Measurements from ENCODE around the gene CARHSP1.
"Not testable (repeated sequence)": the region's sequence is repeated elsewhere in the genome, so short reads cannot be mapped to it uniquely, and the experiment has no call there.

The CARHSP1 gene

GRCh38 chr16:8882041-8882617 lies 13.3 kb upstream of the CARHSP1 start, which contains the start of gene LITAFD:
Gene LITAFD (plus strand): TSS chr16:8882351. CDS start chr16:8884356, 2,005 bp downstream.
- Histone ChIP-seq H3K9ac (ENCODE audit: low read length) (no peak within 1 kb of the TSS), H3K36me3 (ENCODE audit: control insufficient read depth, insufficient read depth, low read length, severe bottlenecking) (no peaks in the 10 kb centered on the region), H3K27me3 (replicated peaks; ENCODE audit: control insufficient read depth, insufficient read depth, low read length) (no peaks in the 10 kb centered on the region), H3K4me1 (ENCODE audit: control insufficient read depth, insufficient read depth, low read length) (peaks cover 49% of the 10 kb centered on the region), H3K4me3 (ENCODE audit: low read length) (no peak within 1 kb of the TSS), H3K9me3 (ENCODE audit: control insufficient read depth, low read length) (no peaks in the 10 kb centered on the region)
- DNase-seq (ENCODE audit: low read depth) = no peak

DNA sequence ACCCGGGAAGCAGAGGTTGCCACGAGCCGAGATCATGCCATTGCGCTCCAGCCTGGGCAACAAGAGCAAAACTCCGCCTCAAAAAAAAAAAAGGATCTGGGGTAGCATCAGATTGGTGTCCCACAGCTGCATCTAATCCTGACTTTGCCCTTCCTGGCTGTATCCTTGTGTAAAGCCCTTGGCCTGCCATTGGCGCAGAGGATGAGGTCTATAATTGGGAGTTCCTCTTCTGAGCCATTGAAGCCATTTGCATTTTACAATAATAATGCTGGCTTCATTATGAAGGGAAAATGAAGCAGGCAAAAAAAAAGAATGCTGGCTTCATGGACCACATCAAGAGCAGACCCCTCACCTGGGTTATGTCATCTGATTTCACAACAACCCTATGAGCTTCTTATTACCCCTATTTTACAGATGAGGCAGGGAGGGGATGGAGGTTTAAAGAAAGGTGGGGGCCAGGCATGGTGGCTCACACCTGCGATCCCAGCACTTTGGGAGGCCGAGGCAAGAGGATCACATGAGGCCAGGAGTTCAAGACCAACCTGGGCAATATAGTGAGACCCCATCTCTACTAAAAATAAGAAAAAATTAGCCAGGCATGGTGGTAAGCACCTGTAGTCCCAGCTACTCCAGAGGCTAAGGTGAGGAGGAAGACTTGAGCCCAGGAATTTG lies 12.2 kb upstream of the CARHSP1 start:
- peaks cover 42% of the 10 kb centered on the region for H3K4me1 ChIP-seq (ENCODE audit: control insufficient read depth, insufficient read depth, low read length)

DNA sequence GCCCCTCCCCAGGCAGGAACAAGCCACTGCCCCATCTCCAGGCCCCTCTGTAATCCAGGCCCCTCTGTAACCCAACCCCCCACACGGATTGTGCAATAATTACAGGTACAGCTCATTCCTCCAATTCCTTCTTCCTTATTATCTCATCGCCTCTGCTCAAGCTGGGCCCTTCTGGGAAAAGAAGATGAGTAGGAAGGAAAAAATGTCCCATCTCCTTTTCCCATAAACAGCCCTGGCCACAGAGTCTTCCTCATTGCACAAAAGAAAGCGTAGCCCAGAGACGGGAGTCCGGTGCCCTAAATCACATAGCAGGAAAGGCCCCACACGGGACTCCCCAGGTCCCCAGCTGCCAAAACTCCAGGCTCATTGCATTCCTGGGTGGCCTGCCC lies 9.7 kb upstream of the CARHSP1 start:
- DNase-seq (ENCODE audit: low read depth) = peak; percentile 43
- H3K9me3 ChIP-seq (ENCODE audit: control insufficient read depth, low read length) = no peaks in the 10 kb centered on the region
- H3K36me3 ChIP-seq (ENCODE audit: control insufficient read depth, insufficient read depth, low read length, severe bottlenecking) = no peaks in the 10 kb centered on the region
- no peaks in the 10 kb centered on the region for H3K27me3 ChIP-seq (replicated peaks; ENCODE audit: control insufficient read depth, insufficient read depth, low read length)
- no peak overlapping the region for H3K9ac ChIP-seq (ENCODE audit: low read length)
- H3K4me1 ChIP-seq (ENCODE audit: control insufficient read depth, insufficient read depth, low read length) = peaks cover 27% of the 10 kb centered on the region
- H3K4me3 ChIP-seq (ENCODE audit: low read length) = no peak overlapping the region

More for the DNA sequence above, 12.2 kb upstream of the CARHSP1 start:
- no peak for DNase-seq (ENCODE audit: low read depth)
- H3K9ac ChIP-seq (ENCODE audit: low read length) = no peak overlapping the region
- no peaks in the 10 kb centered on the region for H3K27me3 ChIP-seq (replicated peaks; ENCODE audit: control insufficient read depth, insufficient read depth, low read length)
- no peak overlapping the region for H3K4me3 ChIP-seq (ENCODE audit: low read length)
- H3K36me3 ChIP-seq (ENCODE audit: control insufficient read depth, insufficient read depth, low read length, severe bottlenecking) = no peaks in the 10 kb centered on the region
- H3K9me3 ChIP-seq (ENCODE audit: control insufficient read depth, low read length) = no peaks in the 10 kb centered on the region

DNA sequence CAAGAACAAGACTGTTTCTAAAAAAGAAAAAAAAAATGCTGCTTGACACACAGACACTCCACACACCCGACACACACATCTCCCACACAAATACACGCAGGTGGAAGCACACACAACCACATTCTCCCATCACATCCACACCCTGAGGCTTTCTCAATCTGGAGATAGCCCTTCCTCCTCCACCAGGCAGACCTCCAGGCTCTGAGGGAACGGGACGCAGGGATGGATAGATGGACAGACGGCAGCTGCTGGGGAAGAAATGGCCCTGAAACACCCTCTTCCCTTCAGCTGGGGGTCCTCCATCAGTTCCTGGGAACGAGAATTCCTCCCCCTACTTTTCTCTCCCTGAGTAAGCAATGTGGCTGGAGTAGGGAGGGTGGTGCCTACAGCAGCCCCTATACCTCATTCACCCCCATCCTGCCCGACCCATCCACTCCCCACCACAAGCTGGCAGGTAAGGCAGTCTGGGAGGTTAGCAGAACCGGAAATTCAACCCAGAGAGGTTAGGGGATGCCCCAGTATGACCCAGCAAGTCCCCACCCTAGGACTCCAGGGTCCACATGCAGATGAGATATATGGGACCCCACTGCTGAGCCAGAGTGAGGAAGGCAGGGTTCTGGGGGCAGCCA lies 9.2 kb upstream of the CARHSP1 start:
- H3K4me3 ChIP-seq (ENCODE audit: low read length) = no peak overlapping the region
- H3K27me3 ChIP-seq (replicated peaks; ENCODE audit: control insufficient read depth, insufficient read depth, low read length) = no peaks in the 10 kb centered on the region
- no peaks in the 10 kb centered on the region for H3K36me3 ChIP-seq (ENCODE audit: control insufficient read depth, insufficient read depth, low read length, severe bottlenecking)
- peaks cover 27% of the 10 kb centered on the region for H3K4me1 ChIP-seq (ENCODE audit: control insufficient read depth, insufficient read depth, low read length)
- no peak for DNase-seq (ENCODE audit: low read depth)
- H3K9me3 ChIP-seq (ENCODE audit: control insufficient read depth, low read length) = no peaks in the 10 kb centered on the region
- no peak overlapping the region for H3K9ac ChIP-seq (ENCODE audit: low read length)

GRCh38 chr16:8875317-8875716 lies 6.5 kb upstream of the CARHSP1 start:
- not testable (repeated sequence) for H3K27me3 ChIP-seq (replicated peaks; ENCODE audit: control insufficient read depth, insufficient read depth, low read length); H3K4me3 ChIP-seq (ENCODE audit: low read length); H3K36me3 ChIP-seq (ENCODE audit: control insufficient read depth, insufficient read depth, low read length, severe bottlenecking); DNase-seq (ENCODE audit: low read depth); H3K9ac ChIP-seq (ENCODE audit: low read length); H3K9me3 ChIP-seq (ENCODE audit: control insufficient read depth, low read length)
- H3K4me1 ChIP-seq (ENCODE audit: control insufficient read depth, insufficient read depth, low read length) = peaks cover 34% of the 10 kb centered on the region

- Histone ChIP-seq H3K9me3 (ENCODE audit: control insufficient read depth, low read length) (no peaks in the 10 kb centered on the region), H3K27me3 (replicated peaks; ENCODE audit: control insufficient read depth, insufficient read depth, low read length) (no peaks in the 10 kb centered on the region), H3K9ac (ENCODE audit: low read length) (no peak overlapping the region), H3K4me3 (ENCODE audit: low read length) (no peak overlapping the region), H3K4me1 (ENCODE audit: control insufficient read depth, insufficient read depth, low read length) (peaks cover 33% of the 10 kb centered on the region), H3K36me3 (ENCODE audit: control insufficient read depth, insufficient read depth, low read length, severe bottlenecking) (no peaks in the 10 kb centered on the region)
- DNase-seq (ENCODE audit: low read depth) = peak; percentile 74
These were observed 5.6 kb upstream of the CARHSP1 start for GRCh38 chr16:8874388-8874787.

DNA sequence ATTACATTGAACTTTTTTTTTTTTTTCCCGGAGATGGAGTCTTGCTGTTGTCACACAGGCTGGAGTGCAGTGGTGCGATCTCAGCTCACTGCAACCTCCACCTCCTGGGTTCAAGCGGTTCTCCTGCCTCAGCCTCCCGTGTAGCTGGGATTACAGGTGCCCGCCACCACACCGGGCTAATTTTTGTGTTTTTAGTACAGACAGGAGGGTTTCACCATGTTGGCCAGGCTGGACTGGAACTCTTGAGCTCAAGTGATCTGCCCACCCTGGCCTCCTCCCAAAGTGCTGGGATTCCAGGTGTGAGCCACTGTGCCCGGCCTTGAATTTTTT lies 5.0 kb upstream of the CARHSP1 start:
- not testable (repeated sequence) for H3K4me3 ChIP-seq (ENCODE audit: low read length); H3K27me3 ChIP-seq (replicated peaks; ENCODE audit: control insufficient read depth, insufficient read depth, low read length); H3K9ac ChIP-seq (ENCODE audit: low read length); H3K9me3 ChIP-seq (ENCODE audit: control insufficient read depth, low read length); DNase-seq (ENCODE audit: low read depth); H3K36me3 ChIP-seq (ENCODE audit: control insufficient read depth, insufficient read depth, low read length, severe bottlenecking)
- H3K4me1 ChIP-seq (ENCODE audit: control insufficient read depth, insufficient read depth, low read length) = peaks cover 30% of the 10 kb centered on the region

DNA sequence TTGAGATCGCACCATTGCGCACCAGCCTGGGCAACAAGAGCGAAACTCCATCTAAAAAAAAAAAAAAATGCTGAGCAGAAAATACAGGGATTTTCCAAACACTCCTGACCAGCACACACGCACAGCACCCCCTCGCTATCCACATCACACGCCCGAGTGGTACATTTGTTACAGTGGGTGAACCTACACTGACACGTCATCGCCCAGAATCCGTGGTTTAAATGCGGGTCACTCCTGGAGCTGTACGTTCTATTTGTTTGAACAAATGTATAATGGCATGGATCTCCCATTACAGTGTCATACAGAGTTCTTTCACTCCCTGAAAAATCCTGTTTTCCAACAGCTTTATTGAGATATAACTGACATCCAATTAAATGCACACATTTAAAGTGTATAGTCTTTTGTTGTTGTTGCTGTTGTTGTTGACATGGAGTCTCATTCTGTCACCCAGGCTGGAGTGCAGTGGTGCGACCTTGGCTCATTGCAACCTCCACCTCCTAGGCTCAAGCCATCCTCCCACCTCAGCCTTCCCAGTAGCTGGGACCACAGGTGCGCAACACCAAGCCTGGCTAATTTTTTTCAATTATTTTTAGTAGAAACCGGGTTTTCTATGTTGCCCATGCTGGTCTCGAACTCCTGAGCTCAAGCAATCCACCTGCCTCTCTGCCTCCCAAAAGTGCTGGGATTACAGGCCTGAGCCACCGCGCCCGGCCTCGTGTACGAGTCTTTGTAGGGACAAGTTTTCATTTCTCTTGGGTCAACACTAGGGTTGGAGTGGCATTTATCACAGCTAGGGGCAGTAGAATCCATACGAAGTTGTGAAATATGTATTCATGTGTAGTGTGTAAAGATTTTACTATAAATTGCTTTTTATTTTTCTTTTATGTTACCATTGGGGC lies 4.4 kb upstream of the CARHSP1 start:
- Histone ChIP-seq H3K4me1 (ENCODE audit: control insufficient read depth, insufficient read depth, low read length) (peaks cover 26% of the 10 kb centered on the region), H3K9ac (ENCODE audit: low read length) (no peak overlapping the region), H3K4me3 (ENCODE audit: low read length) (no peak overlapping the region), H3K9me3 (ENCODE audit: control insufficient read depth, low read length) (no peaks in the 10 kb centered on the region), H3K27me3 (replicated peaks; ENCODE audit: control insufficient read depth, insufficient read depth, low read length) (no peaks in the 10 kb centered on the region), H3K36me3 (ENCODE audit: control insufficient read depth, insufficient read depth, low read length, severe bottlenecking) (no peaks in the 10 kb centered on the region)
- DNase-seq (ENCODE audit: low read depth) = no peak

DNA sequence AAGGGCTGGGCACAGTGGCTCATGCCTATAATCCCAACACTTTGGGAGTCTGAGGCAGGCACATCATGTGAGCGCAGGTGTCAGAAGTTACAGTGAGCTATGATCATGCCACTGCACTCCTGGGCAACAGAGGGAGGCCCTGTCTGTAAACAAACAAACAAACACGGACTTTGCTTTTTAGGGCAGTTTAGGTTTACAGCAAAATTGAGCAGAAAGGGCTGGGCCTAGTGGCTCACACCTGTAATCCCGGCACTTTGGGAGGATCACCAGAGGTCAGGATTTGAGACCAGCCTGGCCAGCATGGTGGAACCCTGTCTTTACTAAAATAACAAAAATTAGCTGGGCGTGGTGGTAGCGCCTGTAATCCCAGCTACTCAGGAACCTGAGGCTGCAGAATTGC lies 3.3 kb upstream of the CARHSP1 start:
- no peak overlapping the region for H3K9ac ChIP-seq (ENCODE audit: low read length)
- H3K27me3 ChIP-seq (replicated peaks; ENCODE audit: control insufficient read depth, insufficient read depth, low read length) = no peaks in the 10 kb centered on the region
- no peaks in the 10 kb centered on the region for H3K36me3 ChIP-seq (ENCODE audit: control insufficient read depth, insufficient read depth, low read length, severe bottlenecking)
- H3K4me3 ChIP-seq (ENCODE audit: low read length) = no peak overlapping the region
- DNase-seq (ENCODE audit: low read depth) = no peak
- no peaks in the 10 kb centered on the region for H3K9me3 ChIP-seq (ENCODE audit: control insufficient read depth, low read length)
- H3K4me1 ChIP-seq (ENCODE audit: control insufficient read depth, insufficient read depth, low read length) = peaks cover 26% of the 10 kb centered on the region

DNA sequence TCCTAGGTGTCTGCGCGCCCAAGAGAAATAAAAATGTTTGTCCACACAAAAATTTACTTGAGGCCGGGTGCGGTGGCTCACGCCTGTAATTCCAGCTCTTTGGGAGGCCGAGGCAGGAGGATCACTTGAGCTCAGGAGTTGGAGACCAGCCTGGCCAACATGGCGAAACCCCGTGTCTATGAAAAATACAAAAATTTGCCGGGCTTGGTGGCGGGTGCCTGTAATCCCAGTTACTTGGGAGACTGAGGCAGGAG lies 1.1 kb upstream of the CARHSP1 start:
- not testable (repeated sequence) for H3K9ac ChIP-seq (ENCODE audit: low read length); H3K4me3 ChIP-seq (ENCODE audit: low read length); H3K27me3 ChIP-seq (replicated peaks; ENCODE audit: control insufficient read depth, insufficient read depth, low read length); H3K9me3 ChIP-seq (ENCODE audit: control insufficient read depth, low read length); DNase-seq (ENCODE audit: low read depth); H3K36me3 ChIP-seq (ENCODE audit: control insufficient read depth, insufficient read depth, low read length, severe bottlenecking)
- H3K4me1 ChIP-seq (ENCODE audit: control insufficient read depth, insufficient read depth, low read length) = peaks cover 39% of the 10 kb centered on the region

GRCh38 chr16:8869212-8869987 lies 594 bp upstream of the CARHSP1 start:
- H3K27me3 ChIP-seq (replicated peaks; ENCODE audit: control insufficient read depth, insufficient read depth, low read length) = no peaks in the 10 kb centered on the region
- H3K4me1 ChIP-seq (ENCODE audit: control insufficient read depth, insufficient read depth, low read length) = peaks cover 44% of the 10 kb centered on the region
- DNase-seq (ENCODE audit: low read depth) = no peak
- H3K9ac ChIP-seq (ENCODE audit: low read length) = peak overlapping the region; percentile 74
- no peaks in the 10 kb centered on the region for H3K9me3 ChIP-seq (ENCODE audit: control insufficient read depth, low read length)
- H3K36me3 ChIP-seq (ENCODE audit: control insufficient read depth, insufficient read depth, low read length, severe bottlenecking) = no peaks in the 10 kb centered on the region
- peak overlapping the region; percentile 77 for H3K4me3 ChIP-seq (ENCODE audit: low read length)

Measured in adipocyte (in vitro differentiated cells).